Measurements from ENCODE around the gene HTT.

GRCh38 chr4:3232871-3233271 is 158.4 kb downstream of the HTT start:
- no peak for TF ChIP-seq POLR2AphosphoS5 (IDR thresholded peaks at IDR 0.05)
- TF ChIP-seq, protein P1, sequence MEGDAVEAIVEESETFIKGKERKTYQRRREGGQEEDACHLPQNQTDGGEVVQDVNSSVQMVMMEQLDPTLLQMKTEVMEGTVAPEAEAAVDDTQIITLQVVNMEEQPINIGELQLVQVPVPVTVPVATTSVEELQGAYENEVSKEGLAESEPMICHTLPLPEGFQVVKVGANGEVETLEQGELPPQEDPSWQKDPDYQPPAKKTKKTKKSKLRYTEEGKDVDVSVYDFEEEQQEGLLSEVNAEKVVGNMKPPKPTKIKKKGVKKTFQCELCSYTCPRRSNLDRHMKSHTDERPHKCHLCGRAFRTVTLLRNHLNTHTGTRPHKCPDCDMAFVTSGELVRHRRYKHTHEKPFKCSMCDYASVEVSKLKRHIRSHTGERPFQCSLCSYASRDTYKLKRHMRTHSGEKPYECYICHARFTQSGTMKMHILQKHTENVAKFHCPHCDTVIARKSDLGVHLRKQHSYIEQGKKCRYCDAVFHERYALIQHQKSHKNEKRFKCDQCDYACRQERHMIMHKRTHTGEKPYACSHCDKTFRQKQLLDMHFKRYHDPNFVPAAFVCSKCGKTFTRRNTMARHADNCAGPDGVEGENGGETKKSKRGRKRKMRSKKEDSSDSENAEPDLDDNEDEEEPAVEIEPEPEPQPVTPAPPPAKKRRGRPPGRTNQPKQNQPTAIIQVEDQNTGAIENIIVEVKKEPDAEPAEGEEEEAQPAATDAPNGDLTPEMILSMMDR (IDR thresholded peaks at IDR 0.05): no peak
